Uterus (tissue), 4 donors: ENCODE measurements around the gene CAMTA1. TPM values are rescaled to one million over a fixed set of nuclear protein-coding genes. Genes with fewer than 3 reads are reported as not detected.

Experiments used
- DNase-seq, 2 donors: peaks; one replicate each; pipeline ENCODE4 v3.0.0-alpha.2; 2019 to 2020
- H3K27ac ChIP-seq, 2 donors: fragments of 200-600 bp; sonication (generic); 1 replicate in 1 of 2; 2 replicates in 1 of 2; pipeline ENCODE4 v1.5.1; 2016 to 2018
- H3K27me3 ChIP-seq, 2 donors: fragments of 200-600 bp; sonication (generic); one replicate each; pipeline ENCODE4 v1.5.1; 2018 to 2019; ENCODE audit warnings: control low read depth in 1 of 2
- H3K36me3 ChIP-seq, 2 donors: fragments of 200-600 bp; sonication (generic); one replicate each; pipeline ENCODE4 v1.5.1; 2019; ENCODE audit warnings: control low read depth in 1 of 2
- H3K4me1 ChIP-seq, 2 donors: fragments of 200-600 bp; sonication (generic); one replicate each; pipeline ENCODE4 v1.5.1; 2018 to 2019; ENCODE audit warnings: control low read depth in 1 of 2
- H3K4me3 ChIP-seq, 2 donors: fragments of 200-600 bp; sonication (generic); 1 replicate in 1 of 2; 2 replicates in 1 of 2; pipeline ENCODE4 v1.5.1; 2018 to 2019; ENCODE audit warnings: mild to moderate bottlenecking in 1 of 2
- H3K9me3 ChIP-seq, 2 donors: fragments of 200-600 bp; sonication (generic); one replicate each; pipeline ENCODE4 v1.5.1; 2019; ENCODE audit warnings: control low read depth in 1 of 2
- POLR2A ChIP-seq, 2 donors: fragments of 450-650 bp; IDR thresholded peaks; one replicate each; pipeline ENCODE4 v1.6.1; 2016; ENCODE audit warnings: antibody characterized with exemption in 2 of 2, mild to moderate bottlenecking in 1 of 2, moderate library complexity in 1 of 2
- intact Hi-C: fragments of 100-400 bp; cut with DNase I; formaldehyde crosslinking; loops from one replicate; pipeline ENCODE4 v1.15.1; 2023; ENCODE audit warnings: low total_unique reads
- total RNA-seq, 4 donors: library from RNA; depleted of rRNA in 3 of 4; stranded (reverse); fragments of >200 nt in 3 of 4; gene quantifications; one replicate each; pipeline versions ENCODE4 v1.1.0 to v1.2.4, GENCODE V29; 2014 to 2023
- TF ChIP-seq, protein P1 (sequence below), 4 experiments: fragments of 200-600 bp in 2 of 4; fragments of 450-650 bp in 2 of 4; sonication (generic) in 2 of 4; IDR thresholded peaks; one replicate each; pipeline ENCODE4 v1.5.1; 2016 to 2019; ENCODE audit warnings: antibody characterized with exemption in 4 of 4, mild to moderate bottlenecking in 2 of 4, moderate library complexity in 1 of 4
- donor health status: DM: yes; HTN: yes; CAD: no.

The CAMTA1 gene
- total RNA-seq, 4 donors from 2014 or later: 29.7 to 427 (median 64.8) TPM

DNA sequence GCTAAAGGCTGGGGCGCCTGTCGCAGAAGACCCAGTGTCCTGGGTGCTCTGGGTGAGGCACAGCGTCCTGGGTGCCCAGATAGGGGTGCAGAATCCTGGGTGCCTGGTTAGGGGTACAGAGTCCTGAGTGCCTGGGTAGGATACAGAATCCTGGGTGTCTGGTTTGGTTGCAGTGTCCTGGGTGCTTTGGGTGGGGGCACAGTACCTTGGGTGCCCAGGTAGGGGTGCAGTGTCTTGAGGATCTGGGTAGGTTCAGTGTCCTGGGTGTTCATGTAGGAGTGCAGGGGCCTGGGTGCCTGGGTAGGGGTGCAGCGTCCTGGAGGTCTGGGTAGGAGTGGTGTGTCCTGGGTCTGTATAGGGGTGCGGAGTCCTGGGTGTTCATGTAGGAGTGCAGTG is 178.7 kb downstream of the CAMTA1 start:
- no peaks in the 10 kb centered on the region for H3K9me3 ChIP-seq
- no peak overlapping the region for H3K27ac ChIP-seq
- no peak for DNase-seq
- TF ChIP-seq, protein P1, sequence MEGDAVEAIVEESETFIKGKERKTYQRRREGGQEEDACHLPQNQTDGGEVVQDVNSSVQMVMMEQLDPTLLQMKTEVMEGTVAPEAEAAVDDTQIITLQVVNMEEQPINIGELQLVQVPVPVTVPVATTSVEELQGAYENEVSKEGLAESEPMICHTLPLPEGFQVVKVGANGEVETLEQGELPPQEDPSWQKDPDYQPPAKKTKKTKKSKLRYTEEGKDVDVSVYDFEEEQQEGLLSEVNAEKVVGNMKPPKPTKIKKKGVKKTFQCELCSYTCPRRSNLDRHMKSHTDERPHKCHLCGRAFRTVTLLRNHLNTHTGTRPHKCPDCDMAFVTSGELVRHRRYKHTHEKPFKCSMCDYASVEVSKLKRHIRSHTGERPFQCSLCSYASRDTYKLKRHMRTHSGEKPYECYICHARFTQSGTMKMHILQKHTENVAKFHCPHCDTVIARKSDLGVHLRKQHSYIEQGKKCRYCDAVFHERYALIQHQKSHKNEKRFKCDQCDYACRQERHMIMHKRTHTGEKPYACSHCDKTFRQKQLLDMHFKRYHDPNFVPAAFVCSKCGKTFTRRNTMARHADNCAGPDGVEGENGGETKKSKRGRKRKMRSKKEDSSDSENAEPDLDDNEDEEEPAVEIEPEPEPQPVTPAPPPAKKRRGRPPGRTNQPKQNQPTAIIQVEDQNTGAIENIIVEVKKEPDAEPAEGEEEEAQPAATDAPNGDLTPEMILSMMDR (IDR thresholded peaks at IDR 0.05): no peak
- no peak for TF ChIP-seq POLR2A (IDR thresholded peaks at IDR 0.05)
- intact Hi-C loops: no loop called here
- H3K36me3 ChIP-seq: no peaks in the 10 kb centered on the region
- H3K27me3 ChIP-seq: no peaks in the 10 kb centered on the region
- H3K4me1 ChIP-seq: no peaks in the 10 kb centered on the region
- H3K4me3 ChIP-seq: no peak overlapping the region

DNA sequence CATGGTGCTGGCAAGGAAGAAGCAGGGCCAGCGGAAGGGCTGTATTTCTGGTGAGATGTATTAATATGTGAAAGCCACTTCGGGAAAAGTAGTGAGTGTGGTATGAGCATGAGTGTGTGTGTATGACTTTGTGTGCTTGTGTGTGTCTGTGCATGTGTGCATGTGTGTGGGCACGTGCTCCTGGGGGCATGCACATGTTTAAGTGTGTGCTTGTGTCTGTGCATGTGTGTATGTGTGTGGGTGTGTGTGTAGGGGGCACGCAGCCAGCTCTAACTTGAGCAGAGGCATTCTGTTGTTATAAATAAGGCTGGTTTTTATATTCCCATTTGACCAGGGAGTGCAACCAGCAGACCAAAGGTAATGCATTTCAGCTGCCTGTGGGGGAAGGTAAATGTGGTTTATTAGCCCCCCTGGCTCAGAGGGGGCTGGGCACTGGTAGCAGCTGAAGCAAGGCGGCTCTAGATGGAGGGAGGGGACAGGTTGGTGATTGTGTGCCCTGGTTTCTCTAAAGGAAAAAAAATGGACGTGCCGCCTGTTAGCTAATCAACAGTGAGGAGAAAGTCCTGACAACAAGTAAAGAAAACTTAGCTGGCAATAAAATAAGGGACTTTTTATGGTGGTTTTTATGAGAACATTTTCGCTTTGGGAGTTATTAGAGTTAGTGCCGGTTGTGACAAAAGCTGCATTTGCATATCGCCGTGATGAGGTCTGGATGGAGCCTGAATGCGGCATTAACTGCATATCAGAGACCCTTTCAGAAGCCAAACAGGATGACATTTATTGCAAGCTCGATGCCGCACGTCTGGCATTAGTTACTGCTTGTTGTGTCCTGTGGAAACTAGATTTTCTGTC is 180.1 kb downstream of the CAMTA1 start:
- Histone ChIP-seq H3K36me3 (no peaks in the 10 kb centered on the region), H3K27ac (no peak overlapping the region), H3K9me3 (no peaks in the 10 kb centered on the region), H3K4me1 (no peaks in the 10 kb centered on the region), H3K4me3 (no peak overlapping the region), H3K27me3 (no peaks in the 10 kb centered on the region)
- TF ChIP-seq, protein P1 (IDR thresholded peaks at IDR 0.05): no peak
- TF ChIP-seq POLR2A (IDR thresholded peaks at IDR 0.05): no peak
- no peak for DNase-seq
- intact Hi-C loops: no loop called here

DNA sequence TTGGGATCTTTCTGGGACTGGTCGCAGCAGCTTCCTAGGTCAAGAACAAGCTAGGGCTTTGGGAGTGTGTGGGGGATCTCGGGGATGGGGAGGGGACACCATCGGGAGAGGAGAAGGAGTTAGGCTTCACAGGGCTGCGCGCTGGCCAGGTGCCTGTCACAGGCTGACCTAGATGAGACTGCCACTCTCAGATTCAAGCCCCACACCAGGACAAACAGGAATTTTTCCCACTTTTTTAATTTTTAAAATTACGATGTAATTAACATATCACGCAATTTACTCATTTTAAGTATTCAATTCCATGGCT is 180.6 kb downstream of the CAMTA1 start:
- Histone ChIP-seq H3K4me1 (no peaks in the 10 kb centered on the region), H3K9me3 (no peaks in the 10 kb centered on the region), H3K27ac (no peak overlapping the region), H3K27me3 (no peaks in the 10 kb centered on the region), H3K36me3 (no peaks in the 10 kb centered on the region), H3K4me3 (no peak overlapping the region)
- no peak for DNase-seq
- intact Hi-C loops: no loop called here
- no peak for TF ChIP-seq POLR2A (IDR thresholded peaks at IDR 0.05)
- TF ChIP-seq, protein P1 (IDR thresholded peaks at IDR 0.05): no peak

DNA sequence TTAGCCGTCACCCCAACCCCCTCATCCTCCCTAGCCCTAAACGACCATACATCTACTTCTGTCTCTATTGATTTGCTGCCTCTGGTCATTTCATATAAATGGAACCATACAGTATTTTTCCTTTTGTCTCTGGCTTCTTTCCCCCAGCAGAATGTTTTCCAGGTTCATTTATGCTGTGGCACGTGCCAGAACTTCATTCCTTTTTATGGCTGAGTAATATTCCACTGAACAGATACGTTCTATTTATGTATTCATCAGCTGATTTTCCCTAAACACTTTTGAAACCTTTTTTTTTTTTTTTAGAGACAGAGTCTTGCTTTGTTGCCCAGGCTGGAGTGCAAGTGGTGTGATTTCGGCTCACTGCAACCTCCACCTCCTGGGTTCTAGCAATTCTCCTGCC is 181.1 kb downstream of the CAMTA1 start:
- no peaks in the 10 kb centered on the region for H3K27me3 ChIP-seq
- no peak overlapping the region for H3K27ac ChIP-seq
- H3K9me3 ChIP-seq: no peaks in the 10 kb centered on the region
- H3K4me1 ChIP-seq: no peaks in the 10 kb centered on the region
- intact Hi-C loops: no loop called here
- no peak for DNase-seq
- H3K4me3 ChIP-seq: no peak overlapping the region
- no peaks in the 10 kb centered on the region for H3K36me3 ChIP-seq
- TF ChIP-seq POLR2A (IDR thresholded peaks at IDR 0.05): no peak
- TF ChIP-seq, protein P1 (IDR thresholded peaks at IDR 0.05): no peak

DNA sequence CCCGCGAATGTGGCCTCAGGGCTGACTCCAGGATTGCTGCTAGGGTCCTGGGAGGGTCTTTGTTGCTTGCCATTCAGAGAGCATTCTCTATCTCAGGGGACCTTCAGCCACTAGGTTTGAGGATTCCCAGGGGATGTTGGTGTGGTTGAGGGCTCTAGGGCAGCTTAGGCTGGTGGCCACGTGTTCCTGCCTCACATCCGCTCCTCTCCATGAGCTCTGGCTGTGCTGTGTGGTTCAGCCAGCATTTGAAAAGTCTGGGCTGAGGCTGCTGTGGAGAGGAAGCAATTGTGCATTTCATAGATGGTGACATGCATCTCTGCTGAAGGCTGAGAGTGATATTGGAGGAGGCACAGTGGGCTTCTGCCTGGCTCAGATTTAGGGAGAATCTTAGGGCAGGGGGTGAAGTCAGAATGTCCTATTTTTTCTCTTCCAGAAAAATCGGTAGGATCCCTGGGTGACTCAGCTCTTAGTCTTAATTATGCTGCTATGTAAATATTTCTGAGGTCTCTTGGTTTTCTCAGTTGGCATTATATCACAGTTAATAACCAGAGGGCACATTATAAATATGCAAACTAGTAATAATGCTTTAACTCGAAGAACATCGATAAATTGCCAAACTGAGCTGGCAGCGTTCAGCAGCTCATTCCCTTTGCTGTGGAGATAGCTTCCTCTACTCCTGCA is 182.3 kb downstream of the CAMTA1 start:
- no peak for DNase-seq
- no peaks in the 10 kb centered on the region for H3K4me1 ChIP-seq
- no peaks in the 10 kb centered on the region for H3K27me3 ChIP-seq
- intact Hi-C loops: no loop called here
- H3K4me3 ChIP-seq: no peak overlapping the region
- H3K27ac ChIP-seq: no peak overlapping the region
- no peaks in the 10 kb centered on the region for H3K9me3 ChIP-seq
- TF ChIP-seq, protein P1 (IDR thresholded peaks at IDR 0.05): no peak
- TF ChIP-seq POLR2A (IDR thresholded peaks at IDR 0.05): no peak
- no peaks in the 10 kb centered on the region for H3K36me3 ChIP-seq
